Right atrium auricular region (tissue), 2 donors: ENCODE data around the gene BMPR1B. TPM values are rescaled to one million over a fixed set of nuclear protein-coding genes. Genes with fewer than 3 reads are reported as not detected.
"Not testable (repeated sequence)": the region's sequence is repeated elsewhere in the genome, so short reads cannot be mapped to it uniquely, and the experiment has no call there.

Experiments
- DNase-seq: peaks from one replicate; pipeline ENCODE4 v3.0.0-alpha.2; 2019; ENCODE audit warnings: low spot score
- H3K27ac ChIP-seq, 2 donors: fragments of 200-600 bp; sonication (generic); 1 replicate in 1 of 2; 2 replicates in 1 of 2; pipeline ENCODE4 v1.5.1; 2016 to 2019
- H3K27me3 ChIP-seq, 2 donors: fragments of 200-600 bp; sonication (generic); one replicate each; pipeline versions ENCODE4 v1.5.1 to v1.6.0; 2017 to 2019
- H3K36me3 ChIP-seq: fragments of 200-600 bp; sonication (generic); one replicate; pipeline ENCODE4 v1.5.1; 2016
- H3K4me1 ChIP-seq, 2 donors: fragments of 200-600 bp; sonication (generic); one replicate each; pipeline versions ENCODE4 v1.5.1 to v1.6.0; 2017 to 2019
- H3K4me3 ChIP-seq, 2 donors: fragments of 200-600 bp; sonication (generic); 1 replicate in 1 of 2; 2 replicates in 1 of 2; pipeline ENCODE4 v1.5.1; 2017 to 2019; ENCODE audit warnings: mild to moderate bottlenecking in 1 of 2, moderate library complexity in 1 of 2
- H3K9me3 ChIP-seq, 2 donors: fragments of 200-600 bp; sonication (generic); one replicate each; pipeline ENCODE4 v1.5.1; 2019
- CTCF ChIP-seq, 2 donors: fragments of 200-600 bp; sonication (generic); IDR thresholded peaks; one replicate each; pipeline ENCODE4 v1.5.1; 2019; ENCODE audit warnings: antibody characterized with exemption in 2 of 2
- total RNA-seq, 2 donors: library from RNA; depleted of rRNA; stranded (reverse); fragments of >200 nt; gene quantifications; one replicate each; pipeline ENCODE4 v1.1.0, GENCODE V29; 2016

The BMPR1B gene
- total RNA-seq, 2 donors from 2014 or later, result 0.82 to 1.4 TPM

DNA sequence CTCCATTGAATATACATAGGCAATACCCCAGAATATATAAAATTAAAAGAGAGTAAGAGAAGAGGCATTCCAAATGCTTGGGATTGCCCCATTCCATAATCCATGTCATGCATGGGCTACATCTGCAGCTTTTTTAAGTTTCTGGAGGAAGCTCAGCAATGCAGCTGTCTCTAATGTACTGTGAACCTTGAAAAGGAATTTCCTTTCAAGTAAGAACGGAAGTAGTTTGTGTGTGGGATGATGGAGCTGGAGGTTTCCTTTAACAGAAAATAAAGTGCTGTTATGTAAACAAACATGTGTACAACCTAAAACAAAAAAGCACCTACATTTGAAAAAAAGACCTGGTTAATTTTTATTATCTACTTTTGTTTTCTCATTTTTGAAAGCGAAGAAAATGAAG lies 303.5 kb downstream of the BMPR1B start:
- Histone ChIP-seq H3K9me3 (no peaks in the 10 kb centered on the region), H3K4me1 (no peaks in the 10 kb centered on the region), H3K4me3 (no peak overlapping the region), H3K27ac (no peak overlapping the region), H3K36me3 (no peaks in the 10 kb centered on the region), H3K27me3 (no peaks in the 10 kb centered on the region)
- no peak for TF ChIP-seq CTCF (IDR thresholded peaks at IDR 0.05)
- no peak for DNase-seq

GRCh38 chr4:95061801-95062200 lies 304.0 kb downstream of the BMPR1B start:
- H3K27ac ChIP-seq, H3K36me3 ChIP-seq: not testable (repeated sequence)

DNA sequence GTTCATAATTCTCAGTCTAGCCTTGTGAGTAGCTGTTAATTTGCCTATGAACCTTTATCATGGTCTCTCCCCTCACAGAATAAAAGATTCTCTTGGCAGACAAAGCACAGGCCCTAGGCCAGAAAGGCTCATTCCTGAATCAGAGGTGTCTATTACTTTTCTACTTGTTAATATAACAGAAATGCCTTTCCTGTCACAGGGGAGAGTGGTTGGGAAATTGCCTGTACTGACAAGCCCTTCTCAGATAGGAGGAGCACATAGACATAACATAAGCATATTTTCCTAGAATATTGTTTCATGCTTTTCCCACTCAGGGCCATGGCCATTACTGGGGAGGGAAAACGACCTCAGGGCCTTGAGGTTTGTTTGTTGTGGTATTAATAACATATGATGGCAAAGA lies 308.3 kb downstream of the BMPR1B start:
- Histone ChIP-seq H3K27me3 (no peaks in the 10 kb centered on the region), H3K4me1 (no peaks in the 10 kb centered on the region), H3K4me3 (no peak overlapping the region), H3K9me3 (no peaks in the 10 kb centered on the region), H3K36me3 (no peaks in the 10 kb centered on the region), H3K27ac (no peak overlapping the region)
- no peak for DNase-seq
- TF ChIP-seq CTCF (IDR thresholded peaks at IDR 0.05), result no peak

More at GRCh38 chr4:95061801-95062200, 304.0 kb downstream of the BMPR1B start:
- not testable (repeated sequence) for H3K9me3 ChIP-seq, DNase-seq, H3K4me3 ChIP-seq, H3K4me1 ChIP-seq, H3K27me3 ChIP-seq

GRCh38 chr4:95068401-95068800 lies 310.6 kb downstream of the BMPR1B start:
- DNase-seq, result no peak
- Histone ChIP-seq H3K4me3 (no peak overlapping the region), H3K27ac (no peak overlapping the region), H3K27me3 (no peaks in the 10 kb centered on the region), H3K36me3 (no peaks in the 10 kb centered on the region), H3K9me3 (no peaks in the 10 kb centered on the region), H3K4me1 (no peaks in the 10 kb centered on the region)
- no peak for TF ChIP-seq CTCF (IDR thresholded peaks at IDR 0.05)

GRCh38 chr4:95068818-95069478 lies 311.2 kb downstream of the BMPR1B start:
- H3K9me3 ChIP-seq, result no peaks in the 10 kb centered on the region
- no peak overlapping the region for H3K27ac ChIP-seq
- DNase-seq, result no peak
- no peaks in the 10 kb centered on the region for H3K4me1 ChIP-seq
- H3K4me3 ChIP-seq, result no peak overlapping the region
- H3K36me3 ChIP-seq, result no peaks in the 10 kb centered on the region
- no peaks in the 10 kb centered on the region for H3K27me3 ChIP-seq
- no peak for TF ChIP-seq CTCF (IDR thresholded peaks at IDR 0.05)

DNA sequence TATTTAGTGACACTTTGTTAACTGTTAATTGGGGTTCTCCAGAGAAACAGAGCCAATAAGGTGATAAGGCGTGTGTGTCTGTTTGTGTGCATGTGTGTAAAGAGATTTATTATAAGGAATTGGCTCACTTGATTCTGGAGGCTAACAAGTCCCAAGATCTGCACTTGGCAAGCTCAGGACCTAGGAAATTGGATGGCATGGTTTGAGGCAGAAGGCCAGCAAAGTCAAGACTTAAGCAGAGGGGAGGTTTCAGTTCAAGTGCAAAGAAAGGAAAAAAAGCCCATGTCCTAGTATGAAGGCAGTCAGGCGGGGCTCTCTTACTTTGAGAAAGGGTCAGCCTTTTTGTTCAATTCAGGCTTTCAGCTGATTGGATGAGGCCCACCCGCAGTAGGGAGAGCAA lies 314.1 kb downstream of the BMPR1B start:
- H3K27me3 ChIP-seq, result no peaks in the 10 kb centered on the region
- no peak overlapping the region for H3K4me3 ChIP-seq
- no peaks in the 10 kb centered on the region for H3K4me1 ChIP-seq
- no peak for DNase-seq
- no peaks in the 10 kb centered on the region for H3K36me3 ChIP-seq
- no peak overlapping the region for H3K27ac ChIP-seq
- no peaks in the 10 kb centered on the region for H3K9me3 ChIP-seq
- TF ChIP-seq CTCF (IDR thresholded peaks at IDR 0.05), result no peak
